Activated CD8-positive, alpha-beta memory T cell treated with anti-CD3 and anti-CD28 coated beads, Interleukin-2, amount 50 U/mL, for 4 hours (primary cell): ENCODE results near the gene ZNF3.
A peak's percentile ranks its signal among the peaks of the same experiment; 100 is the strongest.

Source experiments
- DNase-seq: peaks from one replicate; pipeline ENCODE4 v3.0.0-alpha.2; 2020

The ZNF3 gene

DNA sequence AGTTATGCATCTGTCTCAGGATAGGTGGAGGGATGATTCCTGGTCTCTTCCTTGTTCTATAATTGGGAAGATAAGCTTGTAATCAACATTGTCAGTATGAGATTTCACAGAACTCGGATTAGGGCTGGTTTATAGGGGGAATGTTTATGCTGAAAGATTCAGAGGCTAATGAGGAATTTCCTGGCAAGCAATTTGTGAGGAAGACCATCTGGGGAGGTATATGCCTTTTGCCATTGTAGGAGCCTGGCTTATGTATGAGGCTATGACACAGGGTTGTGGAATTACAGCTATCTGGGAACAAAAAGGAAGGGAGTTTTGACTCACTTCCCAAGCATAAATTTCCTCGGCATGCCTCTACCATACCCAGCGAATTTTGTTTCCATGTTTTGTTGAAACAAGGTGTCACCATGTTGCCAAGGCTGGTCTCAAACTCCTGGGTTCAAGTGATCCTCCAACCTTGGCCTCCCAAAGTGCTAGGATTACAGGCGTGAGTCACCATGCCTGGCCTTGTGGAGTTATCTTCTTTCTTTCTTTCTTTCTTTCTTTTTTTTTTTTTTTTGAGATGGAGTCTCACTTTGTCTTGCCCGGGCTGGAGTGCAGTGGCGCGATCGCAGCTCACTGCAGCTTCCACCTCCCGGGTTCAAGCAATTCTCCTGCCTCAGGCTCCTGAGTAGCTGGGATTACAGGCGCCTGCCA lies 5.7 kb upstream of the ZNF3 start:
- DNase-seq, result no peak

- DNase-seq, result no peak
These were observed 4.0 kb upstream of the ZNF3 start for GRCh38 chr7:100085515-100085914.

GRCh38 chr7:100082978-100083377 lies 1.5 kb upstream of the ZNF3 start:
- DNase-seq, result no peak

- no peak for DNase-seq
These were observed 502 bp downstream of the ZNF3 start for GRCh38 chr7:100080907-100081534.

GRCh38 chr7:100079024-100079560 lies 2.4 kb downstream of the ZNF3 start:
- no peak for DNase-seq

DNA sequence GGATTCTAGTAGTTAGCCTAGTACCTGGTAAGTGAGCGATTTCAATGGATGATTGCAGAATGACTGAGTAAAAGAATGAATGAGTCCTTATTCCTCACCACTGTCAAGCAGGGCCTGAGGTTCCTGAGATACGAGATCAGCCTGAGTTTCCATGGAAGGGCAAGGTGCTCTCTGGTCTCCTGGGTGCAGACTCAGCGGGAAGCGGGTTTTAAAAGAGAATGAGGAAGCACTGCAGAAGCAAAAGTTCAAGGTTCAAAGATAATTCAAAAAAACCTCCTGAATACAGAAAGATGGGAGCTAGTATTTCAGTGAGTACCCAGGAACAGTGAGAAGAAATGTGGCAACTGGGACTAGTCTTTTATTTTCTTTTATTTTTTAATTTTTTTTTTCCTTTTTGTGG lies 4.3 kb downstream of the ZNF3 start:
- no peak for DNase-seq

DNA sequence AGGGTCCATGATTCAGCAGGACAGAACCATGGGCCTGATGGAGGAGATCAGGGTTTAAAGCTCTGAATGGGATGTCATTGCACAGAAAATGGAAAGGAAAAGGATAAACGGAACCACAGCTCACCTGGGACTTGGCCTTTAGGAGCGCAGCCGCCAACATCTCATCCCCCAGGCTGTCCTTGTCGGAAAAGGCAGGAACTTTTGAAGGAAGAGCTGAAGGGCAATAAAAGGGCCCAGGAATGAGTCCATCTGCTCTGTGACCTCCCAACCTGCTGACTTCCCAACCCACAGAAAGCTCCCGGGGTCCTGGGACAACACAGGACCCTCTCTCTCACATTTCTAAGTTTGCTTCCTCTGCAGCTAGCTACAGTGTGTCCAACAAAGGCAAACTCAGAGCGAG lies 6.1 kb downstream of the ZNF3 start:
- no peak for DNase-seq

- DNase-seq, result no peak
These were observed 6.7 kb downstream of the ZNF3 start for GRCh38 chr7:100074841-100075240.

- DNase-seq, result no peak
These were observed 9.1 kb downstream of the ZNF3 start for GRCh38 chr7:100072462-100072861.

DNA sequence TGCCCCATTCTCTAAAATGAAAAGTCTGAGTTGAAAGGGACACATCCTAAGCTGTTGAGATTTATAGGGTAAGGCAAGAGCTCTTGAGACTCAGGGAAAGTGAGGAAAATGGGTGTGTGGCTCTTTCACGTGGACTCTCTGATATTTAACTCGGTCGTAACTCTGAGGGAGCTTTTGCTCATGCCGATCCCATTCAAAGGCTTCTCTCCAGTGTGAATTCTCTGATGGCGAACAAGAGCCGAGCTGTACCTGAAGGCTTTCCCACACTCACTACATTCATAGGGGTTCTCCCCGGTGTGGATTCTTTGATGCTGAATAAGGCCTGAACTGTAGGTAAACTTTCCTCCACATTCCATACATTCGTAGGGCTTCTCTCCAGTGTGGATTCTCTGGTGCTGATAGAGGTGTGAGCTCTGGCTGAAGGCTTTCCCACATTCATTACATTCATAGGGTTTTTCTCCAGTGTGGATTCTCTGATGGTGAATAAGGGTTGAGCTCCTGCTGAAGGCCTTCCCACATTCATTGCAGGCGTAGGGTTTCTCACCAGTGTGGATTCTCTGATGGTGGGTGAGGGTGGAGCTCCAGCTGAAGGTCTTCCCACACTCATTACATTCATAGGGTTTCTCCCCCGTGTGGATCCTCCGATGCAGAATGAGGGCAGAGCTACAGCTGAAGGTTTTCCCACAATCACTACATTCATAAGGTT lies 10.4 kb downstream of the ZNF3 start:
- no peak for DNase-seq

DNA sequence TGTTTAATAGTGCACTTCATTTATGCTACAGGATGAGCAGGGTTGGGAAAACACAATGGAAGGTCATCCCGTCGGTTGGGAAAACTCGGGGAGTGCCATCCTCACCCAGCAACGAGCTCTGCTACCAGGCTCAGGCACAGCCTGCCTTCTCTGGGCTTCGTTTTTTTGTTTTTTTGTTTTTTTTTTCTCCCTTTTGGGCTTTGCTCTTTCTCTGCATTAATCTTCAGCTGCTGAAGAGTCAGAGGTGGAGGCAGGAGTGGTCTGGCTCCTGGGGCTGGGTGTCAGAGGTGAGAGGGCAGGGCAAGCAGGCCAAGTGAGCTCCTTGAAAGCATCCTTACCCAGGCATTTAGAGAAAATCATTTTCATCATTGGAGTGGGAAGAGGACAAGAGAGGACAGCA lies 11.5 kb downstream of the ZNF3 start:
- DNase-seq, result no peak

DNA sequence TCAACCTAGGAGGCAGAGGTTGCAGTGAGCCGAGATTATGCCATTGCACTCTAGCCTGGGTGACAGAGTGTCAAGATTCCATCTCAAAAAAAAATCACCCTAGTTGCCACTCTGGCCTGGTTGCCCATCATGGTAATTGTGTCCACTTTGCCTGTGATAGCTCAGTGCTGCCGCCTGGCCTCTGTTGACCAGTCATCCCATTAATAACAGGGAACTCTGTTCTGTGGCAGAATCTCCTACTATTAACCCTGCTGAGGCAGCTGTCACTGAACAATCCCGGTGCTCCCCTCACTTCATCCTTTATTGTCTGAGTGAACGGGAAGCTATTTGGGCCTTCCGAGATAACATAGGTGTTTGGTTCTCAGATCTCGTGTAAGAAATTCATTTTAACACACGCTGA lies 14.6 kb downstream of the ZNF3 start:
- no peak for DNase-seq

DNA sequence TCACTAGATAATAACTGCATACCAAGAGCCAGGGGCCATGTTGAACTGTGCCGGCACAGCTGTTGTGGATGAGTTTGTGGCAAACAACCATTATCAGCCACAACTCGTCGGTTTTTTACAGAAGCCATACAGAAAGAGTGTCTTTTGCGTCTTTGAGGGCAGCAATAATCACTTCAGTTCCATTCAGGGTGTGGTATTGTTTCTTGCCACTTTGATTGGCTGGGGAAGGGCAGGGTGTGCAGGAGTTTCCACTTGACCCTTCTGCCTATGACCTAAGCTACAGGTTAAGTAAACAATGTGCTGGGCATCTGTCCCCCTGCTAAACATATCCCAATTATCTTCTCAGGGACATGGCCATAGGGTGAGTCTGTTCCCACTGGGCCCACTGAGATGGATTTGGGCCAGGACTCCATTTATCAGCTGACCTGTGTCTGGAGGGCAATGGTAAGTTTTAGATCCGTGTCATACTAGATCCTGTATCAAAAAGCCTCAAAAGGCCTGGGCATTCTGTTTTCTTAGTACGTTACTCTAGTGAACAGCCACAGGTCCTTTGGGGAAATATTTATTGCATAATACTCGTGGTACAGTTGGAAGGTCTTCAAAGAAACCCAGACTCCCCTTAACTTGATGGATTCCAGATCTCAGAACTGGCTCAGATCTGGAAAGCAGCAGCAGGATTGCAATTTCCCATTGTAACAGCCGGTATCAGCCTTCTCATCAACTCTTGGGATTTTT lies 15.9 kb downstream of the ZNF3 start:
- DNase-seq, result no peak

- no peak for DNase-seq
These were observed 17.4 kb downstream of the ZNF3 start for GRCh38 chr7:100064162-100064561.

GRCh38 chr7:100063376-100063775 lies 18.1 kb downstream of the ZNF3 start:
- DNase-seq, result no peak

DNA sequence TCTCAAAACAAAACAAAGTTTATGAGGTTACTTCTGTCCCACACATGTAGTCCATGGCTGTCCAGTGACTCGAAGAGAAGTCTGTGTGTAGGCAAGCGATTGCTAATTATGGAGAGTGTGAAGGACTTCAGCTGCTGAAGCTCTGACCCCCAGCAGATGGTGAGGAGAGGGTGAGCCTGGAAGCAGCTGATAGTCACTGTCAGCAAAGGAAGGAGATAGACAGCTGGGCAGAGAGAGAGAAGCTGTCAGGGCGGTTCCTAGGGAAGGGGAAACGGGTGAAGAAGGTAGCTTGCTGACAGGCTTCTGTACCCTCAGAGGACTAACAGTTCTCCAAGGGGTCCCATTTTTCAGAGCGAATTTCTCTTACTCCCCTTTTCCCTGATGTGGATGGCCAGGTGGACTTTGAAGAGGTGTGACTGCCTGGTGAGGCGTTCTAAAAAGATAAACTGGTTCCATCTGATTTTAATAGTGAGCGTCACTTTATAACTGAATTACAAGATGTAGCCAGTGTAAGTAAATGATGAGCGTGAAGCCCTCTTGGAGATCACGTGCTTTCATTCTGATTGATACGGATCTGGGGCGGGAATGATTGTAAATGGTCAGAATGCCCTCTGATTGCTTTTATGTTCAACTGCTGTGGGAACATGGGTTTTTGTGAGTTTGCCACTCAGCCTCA lies 19.9 kb downstream of the ZNF3 start:
- no peak for DNase-seq

DNA sequence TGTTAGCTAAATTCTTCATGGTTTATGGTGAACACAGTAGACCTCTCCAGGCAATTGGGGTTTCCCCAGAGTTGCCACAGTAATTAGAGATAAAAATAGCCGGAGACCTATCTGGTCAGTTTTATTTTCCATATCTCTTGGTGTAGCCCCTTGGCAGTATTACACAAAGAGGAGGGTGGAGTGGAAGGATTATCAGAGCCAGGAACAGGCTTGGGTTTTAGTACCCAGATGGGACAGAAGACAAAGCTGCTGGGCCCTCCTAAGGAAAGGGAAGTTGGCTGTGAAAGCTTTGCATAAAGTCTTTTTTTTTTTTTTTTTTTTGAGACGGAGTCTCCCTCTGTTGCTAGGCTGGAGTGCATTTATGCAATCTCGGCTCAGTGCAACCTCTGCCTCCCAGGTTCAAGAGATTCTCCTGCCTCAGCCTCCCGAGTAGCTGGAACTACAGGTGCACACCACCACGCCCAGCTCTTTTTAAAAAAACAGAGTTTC lies 22.2 kb downstream of the ZNF3 start:
- DNase-seq, result no peak

DNA sequence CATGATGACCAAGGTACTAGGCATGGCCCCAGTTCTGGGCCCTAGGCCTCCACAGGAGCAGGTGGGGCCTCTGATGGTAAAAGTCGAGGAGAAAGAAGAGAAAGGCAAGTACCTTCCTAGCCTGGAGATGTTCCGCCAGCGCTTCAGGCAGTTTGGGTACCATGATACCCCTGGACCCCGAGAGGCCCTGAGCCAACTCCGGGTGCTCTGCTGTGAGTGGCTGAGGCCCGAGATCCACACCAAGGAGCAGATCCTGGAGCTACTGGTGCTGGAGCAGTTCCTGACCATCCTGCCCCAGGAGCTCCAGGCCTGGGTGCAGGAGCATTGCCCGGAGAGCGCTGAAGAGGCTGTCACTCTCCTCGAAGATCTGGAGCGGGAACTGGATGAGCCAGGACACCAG lies 24.5 kb downstream of the ZNF3 start:
- no peak for DNase-seq

DNA sequence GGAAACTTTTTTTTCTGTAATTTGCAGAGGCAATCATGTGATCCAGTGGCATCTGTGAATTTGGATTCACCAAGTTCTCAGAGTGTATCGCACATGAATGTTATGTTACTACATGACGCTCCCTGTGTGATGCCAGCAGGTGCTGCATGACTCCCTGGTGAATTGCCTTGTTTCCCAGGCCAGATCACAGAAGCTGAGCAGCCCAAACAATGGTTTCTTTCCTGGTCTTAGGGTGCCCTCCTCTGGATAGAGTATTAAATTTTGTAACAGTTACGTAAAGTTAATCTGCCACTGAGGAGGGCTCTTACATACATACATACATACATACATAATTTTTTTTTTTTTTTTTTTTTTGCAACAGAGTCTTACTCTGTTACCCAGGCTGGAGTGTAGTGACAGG lies 28.3 kb downstream of the ZNF3 start:
- DNase-seq, result no peak

DNA sequence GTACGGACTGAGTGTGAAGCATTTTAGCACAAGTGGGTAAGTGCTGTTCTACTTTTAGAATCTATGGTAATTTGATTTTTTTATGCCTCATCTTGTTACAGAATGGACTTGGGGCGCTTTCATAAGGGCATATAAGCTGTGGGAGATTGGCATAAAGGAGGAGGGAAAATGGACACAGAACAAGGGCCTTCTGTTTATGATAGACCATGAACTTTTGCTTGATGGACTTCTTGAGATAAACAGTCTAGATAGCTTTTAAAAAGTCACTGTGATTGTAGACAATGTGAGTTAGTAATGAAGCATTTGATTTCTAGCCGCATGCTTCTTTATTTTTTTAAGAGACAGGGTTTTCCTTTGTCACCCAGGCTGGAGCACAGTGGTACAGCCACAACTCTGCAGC lies 29.9 kb downstream of the ZNF3 start:
- no peak for DNase-seq

- DNase-seq, result peak; percentile 86
These were observed 31.9 kb downstream of the ZNF3 start, which contains the start of gene ZSCAN21 for GRCh38 chr7:100049441-100050291. Gene ZSCAN21 (plus strand): TSS chr7:100049774. CDS start chr7:100057007, 7,233 bp downstream.
